Embryonic facial prominence (tissue), 1 donor: ENCODE measurements around the gene KRTAP12-1.
"Not testable (repeated sequence)": the region's sequence is repeated elsewhere in the genome, so short reads cannot be mapped to it uniquely, and the experiment has no call there.

Experiments used
- DNase-seq: peaks from one replicate; pipeline ENCODE4 v3.0.0-alpha.2; 2016; ENCODE audit errors: extremely low spot score

The KRTAP12-1 gene

DNA sequence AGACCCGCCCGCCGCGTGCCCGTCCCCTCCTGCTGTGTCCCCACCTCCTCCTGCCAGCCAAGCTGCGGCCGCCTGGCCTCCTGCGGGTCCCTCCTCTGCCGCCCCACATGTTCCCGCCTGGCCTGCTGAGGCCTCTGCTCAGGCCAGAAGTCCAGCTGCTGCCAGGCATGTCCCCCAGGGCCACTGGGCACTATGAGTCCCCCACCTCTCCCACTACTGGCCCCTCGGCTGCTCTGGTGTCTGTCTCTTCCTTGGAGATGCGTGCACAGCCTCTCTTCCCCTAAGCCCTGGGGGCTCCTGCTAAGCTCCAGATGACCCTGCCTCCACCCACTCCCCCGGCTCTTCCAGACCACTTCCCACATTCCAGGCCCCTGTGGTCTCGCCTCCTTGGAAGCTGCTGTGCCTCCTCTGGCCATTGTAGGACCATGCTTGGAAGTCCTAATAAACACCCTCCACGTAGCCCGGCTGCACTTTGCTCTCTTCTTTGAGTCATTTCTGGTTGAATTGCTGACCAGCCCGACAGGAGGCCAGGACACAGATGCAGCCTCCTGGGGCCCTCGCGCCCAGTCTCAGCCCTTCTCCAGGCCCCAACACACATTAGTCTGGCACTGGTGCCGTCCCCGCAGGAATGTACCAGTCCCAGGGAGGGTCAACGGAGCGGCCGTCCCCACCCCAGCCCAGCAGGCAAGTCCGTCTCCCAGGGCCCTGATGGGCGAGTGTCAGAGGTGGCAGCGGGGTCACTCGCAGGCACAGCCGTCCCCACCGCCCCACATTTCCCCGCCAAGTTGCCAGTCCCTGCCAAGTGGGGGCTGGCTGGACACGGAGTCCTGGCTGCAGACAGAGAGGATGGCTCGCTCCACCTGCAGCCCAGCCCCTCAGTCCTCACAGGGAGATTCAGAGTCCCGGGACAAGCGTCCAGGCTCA lies 16.1 kb upstream of the KRTAP12-1 start:
- no peak for DNase-seq

DNA sequence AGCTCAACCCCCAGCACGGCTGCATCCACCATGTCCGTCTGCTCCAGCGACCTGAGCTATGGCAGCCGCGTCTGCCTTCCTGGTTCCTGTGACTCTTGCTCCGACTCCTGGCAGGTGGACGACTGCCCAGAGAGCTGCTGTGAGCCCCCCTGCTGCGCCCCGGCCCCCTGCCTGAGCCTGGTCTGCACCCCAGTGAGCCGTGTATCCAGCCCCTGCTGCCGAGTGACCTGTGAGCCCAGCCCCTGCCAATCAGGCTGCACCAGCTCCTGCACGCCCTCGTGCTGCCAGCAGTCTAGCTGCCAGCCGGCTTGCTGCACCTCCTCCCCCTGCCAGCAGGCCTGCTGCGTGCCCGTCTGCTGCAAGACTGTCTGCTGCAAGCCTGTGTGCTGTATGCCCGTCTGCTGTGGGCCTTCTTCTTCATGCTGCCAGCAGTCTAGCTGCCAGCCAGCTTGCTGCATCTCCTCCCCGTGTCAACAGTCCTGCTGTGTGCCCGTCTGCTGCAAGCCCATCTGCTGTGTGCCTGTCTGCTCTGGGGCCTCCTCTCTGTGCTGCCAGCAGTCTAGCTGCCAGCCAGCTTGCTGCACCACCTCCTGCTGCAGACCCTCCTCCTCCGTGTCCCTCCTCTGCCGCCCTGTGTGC lies 15.3 kb upstream of the KRTAP12-1 start, which contains the start of gene KRTAP10-12:
Gene KRTAP10-12, plus strand, starts transcription at position 1 of the 639 bp plus-strand sequence. Its CDS starts 30 bp downstream, at position 31.
- DNase-seq = not testable (repeated sequence)

DNA sequence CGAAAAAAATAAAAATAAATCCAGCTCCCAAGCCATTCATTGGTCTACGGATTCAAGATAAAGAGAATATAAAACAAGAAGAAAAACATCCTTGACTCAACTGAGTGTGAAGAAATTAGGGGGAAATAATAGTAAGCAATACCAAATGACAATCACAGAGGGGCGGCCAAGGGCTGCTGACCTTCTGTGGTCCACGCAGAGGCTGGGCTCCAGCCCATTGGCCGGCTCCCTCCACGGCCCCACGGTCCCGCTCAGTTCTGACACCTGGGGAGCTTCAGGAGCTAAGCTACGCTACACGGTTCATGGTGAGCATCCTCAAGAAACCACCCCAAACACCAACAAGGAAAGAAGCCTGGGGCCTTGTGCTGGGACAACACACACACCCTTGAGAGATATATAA lies 14.6 kb upstream of the KRTAP12-1 start:
- no peak for DNase-seq

DNA sequence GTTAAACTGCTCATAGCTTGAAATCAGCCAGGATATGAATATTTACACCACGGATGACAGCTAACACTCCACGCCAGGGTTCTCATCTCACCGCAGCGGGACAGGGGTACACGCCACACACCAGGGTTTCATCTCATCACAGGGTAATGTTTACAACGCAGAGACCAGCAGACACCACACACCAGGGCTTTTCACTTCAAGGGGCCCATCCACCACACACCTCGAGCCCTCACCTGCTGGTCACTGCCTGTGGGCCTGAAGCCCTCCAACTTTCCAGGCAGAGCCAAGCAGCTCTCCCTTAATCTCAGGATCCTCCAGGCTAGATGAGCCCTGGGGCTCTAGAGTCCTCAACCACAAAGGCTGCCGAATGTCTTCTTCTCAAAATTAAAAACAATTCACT lies 13.7 kb upstream of the KRTAP12-1 start:
- no peak for DNase-seq

DNA sequence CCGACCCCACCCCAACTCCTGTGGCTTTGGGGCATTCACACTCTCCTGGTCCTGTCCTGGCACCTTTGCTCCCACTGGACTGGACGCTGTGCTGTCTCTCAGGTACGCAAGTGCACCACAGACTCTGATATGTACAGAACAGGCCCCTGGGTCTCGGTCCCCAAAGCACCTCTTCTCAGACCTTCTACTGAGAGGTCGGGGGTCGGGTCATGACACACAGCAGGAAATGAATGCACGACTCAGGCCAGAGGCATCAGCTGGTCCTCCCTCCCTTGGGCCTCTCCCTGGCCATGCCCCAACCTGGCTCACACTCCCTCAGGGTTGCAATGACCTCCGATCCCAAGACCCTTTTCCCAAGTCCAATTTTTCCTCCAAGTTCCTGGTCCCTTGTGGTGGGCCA lies 13.2 kb upstream of the KRTAP12-1 start:
- no peak for DNase-seq

DNA sequence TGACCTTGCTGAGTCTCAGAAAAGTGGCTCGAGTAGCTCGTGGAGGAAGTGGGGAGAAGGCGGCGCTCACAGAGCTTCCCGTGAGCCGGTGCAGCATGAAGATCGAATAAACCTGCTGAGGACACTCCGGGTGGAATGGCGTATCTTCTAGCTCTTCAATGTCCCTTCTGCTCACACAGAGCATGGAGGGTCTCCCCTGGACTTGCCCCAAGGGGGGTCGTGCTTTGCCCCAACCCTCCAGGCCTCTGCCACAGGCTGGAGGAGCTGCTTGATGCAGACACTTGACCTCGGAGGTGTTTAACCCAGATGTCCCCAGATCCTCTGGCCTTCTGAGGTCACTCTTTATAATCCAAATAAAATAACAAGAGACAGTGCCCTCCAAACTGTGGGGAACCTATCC lies 12.8 kb upstream of the KRTAP12-1 start:
- no peak for DNase-seq

DNA sequence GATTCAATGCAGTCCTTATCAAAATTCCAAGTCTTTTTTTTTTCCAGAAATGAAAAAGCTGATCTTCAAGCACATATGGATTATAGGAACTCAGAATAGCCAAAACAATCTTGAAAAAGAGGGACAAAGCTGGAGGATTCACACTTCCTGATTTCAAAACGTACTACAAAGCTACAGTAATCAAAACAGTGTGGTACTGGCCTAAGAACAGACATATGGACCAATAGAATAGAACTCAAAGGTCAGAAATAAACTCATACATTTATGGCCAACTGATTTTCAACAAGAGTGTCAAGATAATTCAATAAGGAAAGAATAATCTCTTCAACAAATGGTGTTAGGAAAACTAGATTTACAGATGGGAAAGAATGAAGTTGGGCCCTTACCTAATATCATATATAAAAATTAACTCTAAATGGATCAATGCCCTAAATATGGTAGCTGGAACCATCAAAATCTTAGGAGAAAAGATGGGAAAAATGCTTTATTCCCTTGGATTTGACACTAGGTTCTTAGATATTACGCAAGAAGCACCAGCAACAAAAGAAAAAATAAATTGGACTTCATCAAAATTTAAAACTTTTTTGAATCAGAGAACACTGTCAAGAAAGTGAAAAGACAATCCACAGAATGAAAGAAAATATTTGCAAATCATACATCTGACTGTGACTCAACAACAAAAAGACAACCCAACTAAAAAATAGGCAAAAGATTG lies 11.0 kb upstream of the KRTAP12-1 start:
- no peak for DNase-seq

DNA sequence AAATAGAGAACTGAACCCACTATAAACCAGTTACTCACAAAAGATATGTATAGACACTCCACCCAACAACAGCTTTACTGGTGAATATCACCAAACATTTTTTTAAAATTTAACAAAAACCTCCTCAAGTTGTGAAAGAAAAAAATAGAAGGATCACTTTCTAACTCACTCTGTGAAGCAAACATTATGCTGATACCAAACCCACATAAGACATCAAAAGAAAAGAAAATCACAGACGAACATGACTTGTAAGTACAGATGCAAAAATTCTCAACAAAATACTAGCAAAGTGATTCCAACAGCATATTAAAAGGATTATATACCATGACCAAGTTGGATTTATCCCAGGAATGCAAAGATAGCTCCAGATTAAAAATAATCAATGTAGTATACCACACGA lies 9.7 kb upstream of the KRTAP12-1 start:
- no peak for DNase-seq

DNA sequence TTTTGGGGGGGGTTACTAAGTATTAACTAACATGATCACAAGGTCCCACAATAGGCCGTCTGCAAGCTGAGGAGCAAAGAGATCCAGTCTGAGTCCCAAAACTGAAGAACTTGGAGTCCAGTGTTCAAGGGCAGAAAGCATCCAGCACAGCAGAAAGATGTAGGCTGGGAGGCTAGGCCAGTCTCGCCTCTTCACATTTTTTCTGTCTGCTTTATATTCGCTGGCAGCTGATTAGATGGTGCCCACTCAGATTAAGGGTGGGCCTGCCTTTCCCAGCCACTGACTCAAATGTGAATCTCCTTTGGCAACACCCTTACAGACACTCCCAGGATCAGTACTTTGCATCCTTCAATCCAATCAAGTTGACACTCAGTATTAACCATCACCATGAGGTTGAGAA lies 7.8 kb upstream of the KRTAP12-1 start:
- DNase-seq = not testable (repeated sequence)

DNA sequence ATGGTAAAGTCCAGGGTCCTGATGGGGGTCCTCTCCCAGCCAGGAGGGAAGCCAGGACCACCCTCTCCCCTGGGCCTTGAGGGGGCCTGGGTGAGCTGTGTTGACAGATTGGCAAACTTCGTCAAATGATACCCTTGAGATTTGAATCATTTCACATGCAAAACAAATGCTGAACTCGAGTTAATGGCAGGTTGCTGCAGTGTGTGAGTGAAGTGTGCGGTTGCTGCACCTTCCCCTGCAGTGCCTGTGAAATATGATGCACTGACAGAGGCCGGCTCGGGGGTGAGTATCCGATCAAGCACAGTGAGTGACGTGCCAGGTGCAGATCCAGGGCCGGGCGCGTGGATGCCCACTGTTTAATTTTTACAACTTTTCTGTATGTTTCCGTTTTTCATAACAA lies 5.7 kb upstream of the KRTAP12-1 start:
- no peak for DNase-seq

DNA sequence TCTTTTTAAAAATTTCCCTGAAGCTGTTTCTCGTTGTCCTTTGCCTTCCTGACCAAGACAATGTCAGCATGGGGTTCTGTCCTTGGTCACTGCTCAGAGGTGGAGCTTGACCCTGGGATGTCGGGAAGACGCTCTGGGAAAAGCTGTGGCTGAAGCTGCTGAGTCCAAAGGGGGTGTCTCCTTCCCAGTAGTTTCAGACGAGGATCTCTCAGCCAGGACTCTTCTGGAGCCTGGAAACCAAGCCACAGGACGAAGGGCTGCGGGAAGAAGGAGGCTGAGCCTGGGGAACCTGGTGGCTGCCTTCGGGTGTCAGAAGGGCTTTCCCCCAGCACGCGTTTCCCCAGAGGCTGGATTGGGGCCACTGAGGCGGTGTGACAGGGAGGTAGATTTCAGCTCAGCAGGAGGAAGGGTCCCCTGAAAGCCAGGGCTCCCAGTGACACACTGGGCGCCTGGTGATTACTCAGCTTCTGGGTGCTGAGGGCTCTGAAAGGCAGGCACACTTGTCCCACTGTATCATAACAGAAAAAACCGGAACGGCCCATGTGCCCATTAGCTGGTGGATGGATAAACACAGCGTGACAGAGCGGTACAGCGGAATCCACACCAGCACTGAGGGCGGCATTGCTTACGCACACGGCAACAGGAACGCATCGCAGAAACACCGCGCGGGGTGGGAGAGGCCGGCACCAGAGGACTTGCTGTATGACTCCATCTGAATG lies 5.0 kb upstream of the KRTAP12-1 start:
- no peak for DNase-seq

DNA sequence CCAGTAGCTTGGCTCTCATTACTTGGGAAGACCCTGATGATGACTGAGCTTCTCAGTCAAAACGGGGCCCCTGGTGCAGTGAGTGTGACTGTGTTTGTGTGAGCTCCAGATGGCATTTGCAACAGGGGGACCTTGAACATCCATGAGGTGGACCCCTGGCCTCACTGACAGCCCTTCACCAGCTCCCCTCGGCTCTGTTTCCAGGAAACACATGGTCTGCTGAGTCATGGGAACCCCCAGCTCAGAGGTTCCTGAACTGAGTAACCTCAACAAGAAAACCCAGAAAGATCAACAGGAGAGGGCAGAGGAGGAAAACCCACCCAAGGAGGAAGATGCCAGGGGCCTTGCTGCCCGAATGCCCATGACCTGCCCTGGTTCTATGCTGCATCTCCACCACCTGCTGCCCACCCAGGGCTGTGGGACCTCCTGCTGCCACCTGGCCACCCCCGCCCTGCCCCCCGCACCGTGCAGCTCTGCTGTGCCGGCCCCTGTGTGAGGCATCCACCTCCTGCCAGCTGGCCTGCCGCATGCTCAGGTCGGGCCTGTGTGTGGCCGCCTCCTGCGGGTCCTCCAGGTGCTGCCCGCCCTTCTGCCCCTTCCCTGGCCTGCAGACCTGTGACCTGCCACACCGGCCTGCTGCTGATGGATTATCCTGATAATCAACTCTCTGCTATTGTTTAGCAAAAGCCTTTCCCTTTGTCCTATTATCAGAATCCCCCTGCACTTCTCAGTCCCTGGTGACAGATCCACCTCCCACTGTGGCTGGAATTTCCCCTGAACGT lies 4.2 kb upstream of the KRTAP12-1 start:
- no peak for DNase-seq

DNA sequence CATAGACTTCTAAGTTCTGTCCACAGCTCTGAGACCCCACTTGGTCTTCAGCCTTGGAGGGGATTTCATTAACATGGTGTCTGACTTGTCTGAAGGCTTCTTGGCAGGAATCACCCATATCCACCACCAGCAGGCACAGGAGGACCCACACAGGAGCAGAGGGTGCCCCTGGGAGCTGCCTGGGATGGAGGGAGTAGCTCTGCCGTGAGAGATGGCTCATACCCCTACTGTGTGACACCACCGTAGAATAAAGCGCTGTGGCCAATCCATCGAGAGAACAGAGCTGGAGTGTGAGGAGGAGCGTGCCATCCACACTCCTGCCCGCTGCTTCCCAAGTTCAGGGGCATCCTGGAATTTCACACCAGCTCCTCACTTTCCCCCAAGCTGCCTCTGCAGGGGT lies 3.1 kb upstream of the KRTAP12-1 start:
- not testable (repeated sequence) for DNase-seq

DNA sequence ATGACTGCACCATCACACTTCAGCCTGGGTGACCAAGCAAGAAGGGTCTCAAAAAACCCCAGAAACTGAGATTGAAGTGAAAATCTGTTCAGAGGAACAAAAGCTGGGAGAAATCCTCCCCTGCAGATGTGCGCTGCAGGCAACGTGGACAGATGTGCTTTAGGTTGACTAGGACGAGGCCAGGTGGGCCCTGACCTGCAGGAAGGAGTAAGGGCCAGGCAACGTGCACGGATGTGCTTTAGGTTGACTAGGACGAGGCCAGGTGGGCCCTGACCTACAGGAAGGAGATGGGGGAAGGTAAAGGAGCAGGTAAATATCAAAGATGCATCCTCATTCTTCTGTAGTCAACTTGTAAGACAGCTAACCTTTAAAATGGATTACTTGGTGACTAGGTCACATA lies 2.5 kb upstream of the KRTAP12-1 start:
- DNase-seq = no peak

DNA sequence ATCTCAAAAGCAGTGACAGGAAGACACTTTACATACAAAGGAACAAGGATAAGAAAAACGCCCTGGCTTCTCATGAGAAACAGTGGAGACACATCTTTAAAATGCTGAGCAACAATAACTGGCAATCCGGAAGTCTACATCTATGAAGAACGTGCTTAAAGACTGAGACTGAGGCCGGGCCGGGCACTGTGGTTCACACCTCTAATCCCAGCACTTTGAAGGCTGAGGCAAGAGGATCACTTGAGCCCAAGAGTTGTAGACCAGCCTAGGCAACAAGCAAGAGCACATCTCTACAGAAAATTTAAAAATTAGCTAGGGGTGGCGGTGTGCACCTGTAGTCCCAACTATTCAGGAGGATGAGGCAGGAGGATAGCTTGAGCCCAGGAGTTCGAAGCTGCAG lies 2.1 kb upstream of the KRTAP12-1 start:
- no peak for DNase-seq

DNA sequence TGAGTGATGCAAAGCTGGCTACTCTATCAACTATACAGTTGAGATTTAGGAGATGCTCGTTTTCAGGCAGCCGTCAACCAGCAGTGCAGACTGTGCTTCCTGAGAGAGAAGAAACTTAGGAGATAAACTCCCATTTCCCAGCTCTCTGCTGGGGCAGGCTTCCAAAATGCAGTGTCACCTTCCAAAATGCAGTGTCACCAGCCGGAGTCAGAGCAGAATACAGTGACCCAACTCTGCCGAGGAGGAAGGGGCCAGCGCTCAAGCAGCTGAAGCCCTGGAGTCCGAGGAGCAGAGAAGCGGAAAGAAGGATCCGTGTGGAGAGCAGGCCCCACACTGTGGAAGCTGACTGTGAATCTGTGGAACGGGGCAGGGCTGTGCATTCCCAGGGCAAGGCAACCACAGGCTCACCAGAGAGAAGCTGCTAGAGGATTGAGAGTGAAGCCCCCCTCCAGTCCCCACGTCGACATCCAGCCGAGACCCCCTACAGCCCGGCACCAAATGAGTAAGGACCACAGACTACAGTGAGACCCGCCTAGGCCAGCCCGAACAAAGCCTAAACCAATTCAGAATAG lies 703 bp upstream of the KRTAP12-1 start:
- no peak for DNase-seq

DNA sequence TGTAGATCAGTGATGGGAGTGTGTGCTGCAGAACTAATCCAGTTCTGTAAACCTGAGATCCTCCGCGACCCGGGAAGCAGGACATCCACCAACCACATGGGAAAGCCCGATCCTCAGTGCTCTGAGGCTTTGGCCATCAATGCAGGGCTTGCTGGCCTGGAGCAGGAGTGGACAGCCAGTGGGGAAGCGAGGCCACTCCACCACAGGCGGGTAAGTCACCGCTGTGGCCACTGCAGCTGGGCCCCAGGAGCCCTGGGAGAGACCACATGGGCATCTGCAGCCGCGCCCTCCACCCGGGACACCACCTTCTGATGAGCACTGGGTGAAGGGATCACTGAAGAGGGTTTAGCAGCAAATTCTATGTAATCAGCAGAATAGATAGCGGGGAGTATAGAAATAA lies 811 bp downstream of the KRTAP12-1 start:
- DNase-seq = no peak

DNA sequence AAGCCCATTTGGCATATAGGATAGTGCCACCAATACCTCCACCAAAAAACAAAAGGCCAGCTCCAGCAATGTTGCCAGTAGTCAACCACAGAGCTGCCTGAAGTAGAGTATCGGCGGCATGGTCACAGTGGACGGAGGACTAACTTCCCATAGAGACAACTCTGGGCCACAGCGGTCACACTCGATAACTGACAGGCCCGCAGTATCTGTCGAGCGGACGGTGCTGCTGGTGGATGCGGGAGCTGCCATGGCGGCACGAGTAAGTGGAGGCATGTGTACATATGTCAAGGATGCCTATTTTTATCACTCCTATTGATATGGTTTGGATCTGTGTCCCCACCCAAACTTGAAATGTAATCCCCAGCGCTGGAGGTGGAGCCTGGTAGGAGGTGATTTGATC lies 4.1 kb downstream of the KRTAP12-1 start:
- no peak for DNase-seq

DNA sequence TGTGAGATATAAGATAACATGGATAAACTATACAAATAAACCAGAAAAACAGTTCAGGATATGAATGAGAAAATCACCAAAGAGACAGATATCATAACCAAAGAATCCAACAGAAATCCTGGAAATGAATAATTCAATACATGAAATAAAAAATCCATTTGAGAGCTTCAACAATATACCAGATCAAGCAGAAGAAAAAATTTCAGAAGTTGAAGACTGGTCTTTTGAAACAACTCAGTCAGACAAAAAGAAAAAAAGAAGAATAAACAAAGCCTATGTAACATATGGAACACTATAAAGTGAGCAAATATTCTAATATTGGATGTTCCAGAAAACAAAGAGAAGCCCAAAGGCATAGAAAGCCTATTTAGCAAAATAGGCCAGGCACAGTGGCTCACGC lies 10.1 kb downstream of the KRTAP12-1 start:
- DNase-seq = no peak

DNA sequence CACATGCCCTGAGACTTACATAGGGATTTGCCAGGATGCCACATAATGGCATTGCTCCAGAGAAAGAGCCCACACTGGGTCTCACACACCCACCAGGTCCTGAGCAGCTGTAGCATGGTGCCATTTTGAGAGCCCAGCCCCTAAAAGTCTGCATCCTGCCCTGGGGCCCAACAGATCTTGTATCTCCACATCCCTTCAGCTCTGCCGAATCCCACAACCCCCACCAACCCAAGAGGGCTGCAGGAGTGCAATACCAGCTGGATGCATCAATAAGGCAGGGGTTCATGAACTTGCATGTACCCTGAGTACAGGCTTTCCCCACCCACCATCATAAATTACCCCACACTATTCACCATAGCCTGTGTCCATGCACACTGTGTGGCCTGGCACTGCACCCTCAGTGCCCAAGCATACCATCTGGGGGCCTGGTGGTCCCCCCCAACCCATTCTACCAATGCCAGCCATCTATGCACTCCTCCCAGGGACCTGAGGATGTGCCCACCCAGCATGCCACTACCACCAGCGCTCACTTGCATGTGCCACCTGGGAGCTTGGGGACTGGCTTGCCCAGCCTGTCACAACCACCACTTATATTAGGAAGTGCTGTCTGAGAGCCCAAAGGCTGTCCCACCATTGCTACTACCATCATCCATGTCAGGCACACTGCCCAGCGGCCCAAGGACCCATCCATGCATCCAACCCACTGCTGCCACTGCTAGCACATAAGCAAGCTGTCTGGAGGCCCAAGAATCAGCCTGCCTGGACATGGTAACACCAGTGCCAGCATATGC lies 11.1 kb downstream of the KRTAP12-1 start:
- no peak for DNase-seq
